Erythroblast (primary cell): ENCODE measurements around the gene LALBA.

Source experiments
- GATA1 ChIP-seq: IDR thresholded peaks from 2 replicates; pipeline ENCODE4 v1.6.1; 2011; ENCODE audit warnings: low read depth, mild to moderate bottlenecking, control low read depth, low read length, moderate library complexity
- POLR2A ChIP-seq: IDR thresholded peaks from 2 replicates; pipeline ENCODE4 v1.6.1; 2011; ENCODE audit warnings: mild to moderate bottlenecking, low read length

DNA sequence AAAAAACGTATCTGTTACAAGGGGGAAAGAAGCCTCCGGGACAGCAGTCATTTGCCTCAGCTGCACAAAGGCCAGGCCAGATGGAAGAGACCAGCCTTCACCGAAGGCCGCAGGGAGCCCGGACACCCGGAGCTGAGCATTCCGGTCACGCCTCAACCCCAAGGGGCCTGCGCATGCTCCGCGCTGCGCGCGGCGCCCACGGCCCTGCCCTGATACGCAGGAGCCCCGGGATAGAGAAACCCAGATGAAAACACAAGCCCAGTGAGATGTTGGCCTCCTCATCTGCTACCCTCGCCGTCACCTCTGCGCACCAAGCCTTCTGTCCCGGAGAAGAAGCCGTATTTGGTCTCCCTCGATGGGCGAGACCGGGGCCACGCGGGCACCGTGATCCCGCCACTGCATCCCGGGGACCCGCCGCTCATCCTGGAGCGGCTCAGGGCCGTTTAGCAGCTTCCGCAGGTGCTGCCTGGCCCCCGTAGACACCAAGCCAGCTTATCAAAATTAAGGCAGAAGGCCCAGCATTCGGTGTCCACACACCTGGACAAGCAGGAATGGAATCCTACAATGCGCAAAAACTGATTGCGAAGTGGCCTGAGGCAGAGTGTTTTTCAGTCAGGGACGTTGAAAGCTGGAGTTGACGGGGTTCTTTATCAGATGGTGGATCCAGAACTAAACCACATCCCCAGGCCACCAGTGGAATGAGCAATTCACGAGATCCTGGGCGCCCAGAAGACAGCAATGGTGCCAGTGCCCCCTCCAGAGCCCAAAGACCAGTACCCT is 41.8 kb downstream of the LALBA start:
- TF ChIP-seq POLR2A, result no peak
- TF ChIP-seq GATA1, result no peak
